Mesenchymal stem cell (in vitro differentiated cells and primary cell): ENCODE results near the gene CLDND1.

ENCODE experiments used
- DNase-seq: peaks from one replicate; pipeline ENCODE4 v3.0.0-alpha.2; 2013
- H2AFZ ChIP-seq: one replicate; pipeline ENCODE4 v1.6.1; 2013; ENCODE audit warnings: low read depth, mild to moderate bottlenecking, control low read depth, inconsistent platforms, low read length, moderate library complexity
- H2AK5ac ChIP-seq: 2 replicates; pipeline ENCODE4 v1.6.1; 2013; ENCODE audit warnings: low read length, moderate library complexity, mild to moderate bottlenecking, inconsistent platforms; ENCODE audit not compliant: severe bottlenecking
- H2BK120ac ChIP-seq: one replicate; pipeline ENCODE4 v1.6.1; 2013; ENCODE audit warnings: low read depth, mild to moderate bottlenecking, inconsistent platforms, low read length, moderate library complexity
- H2BK12ac ChIP-seq, 2 experiments: one replicate each; pipeline ENCODE4 v1.6.1; 2013; ENCODE audit warnings: inconsistent platforms in 2 of 2, low read length in 2 of 2, mild to moderate bottlenecking in 2 of 2, moderate library complexity in 2 of 2, control low read depth in 1 of 2
- H2BK15ac ChIP-seq: one replicate; pipeline ENCODE4 v1.6.1; 2013; ENCODE audit warnings: mild to moderate bottlenecking, low read depth, inconsistent platforms; ENCODE audit not compliant: poor library complexity, severe bottlenecking
- H2BK5ac ChIP-seq: 2 replicates; pipeline ENCODE4 v1.6.1; 2013; ENCODE audit warnings: low read depth, mild to moderate bottlenecking, low read length, control low read depth, inconsistent platforms; ENCODE audit not compliant: poor library complexity, severe bottlenecking
- H3K14ac ChIP-seq, 2 experiments: one replicate each; pipeline ENCODE4 v1.6.1; 2013; ENCODE audit warnings: inconsistent platforms in 2 of 2, low read length in 2 of 2, control low read depth in 1 of 2, mild to moderate bottlenecking in 1 of 2, moderate library complexity in 1 of 2
- H3K18ac ChIP-seq, 2 experiments: one replicate each; pipeline ENCODE4 v1.6.1; 2013; ENCODE audit warnings: inconsistent platforms in 2 of 2, low read length in 2 of 2, control low read depth in 1 of 2, low read depth in 1 of 2, mild to moderate bottlenecking in 1 of 2
- H3K23ac ChIP-seq, 2 experiments: one replicate each; pipeline ENCODE4 v1.6.1; 2013; ENCODE audit warnings: inconsistent platforms in 2 of 2, low read length in 2 of 2, mild to moderate bottlenecking in 2 of 2, moderate library complexity in 2 of 2, control low read depth in 1 of 2
- H3K27ac ChIP-seq: 2 replicates; pipeline ENCODE4 v1.5.1; 2013; ENCODE audit warnings: mild to moderate bottlenecking, moderate library complexity, low read length, control low read depth, inconsistent platforms; ENCODE audit not compliant: poor library complexity, severe bottlenecking
- H3K27me3 ChIP-seq, 2 experiments: 2 replicates each; pipeline versions ENCODE4 v1.6.1 to v1.7.0; 2013; ENCODE audit warnings: low read length in 2 of 2, mild to moderate bottlenecking in 2 of 2, moderate library complexity in 2 of 2, control low read depth in 1 of 2, inconsistent platforms in 1 of 2; ENCODE audit not compliant: control insufficient read depth in 1 of 2, insufficient read depth in 1 of 2
- H3K36me3 ChIP-seq, 2 experiments: 2 replicates each; pipeline versions ENCODE4 v1.6.1 to v1.7.0; 2013; ENCODE audit warnings: low read length in 2 of 2, control low read depth in 1 of 2, inconsistent platforms in 1 of 2, low read depth in 1 of 2, mild to moderate bottlenecking in 1 of 2; ENCODE audit not compliant: insufficient read depth in 2 of 2, control insufficient read depth in 1 of 2
- H3K4ac ChIP-seq, 2 experiments: one replicate each; pipeline ENCODE4 v1.6.1; 2013; ENCODE audit warnings: inconsistent platforms in 2 of 2, low read length in 2 of 2, mild to moderate bottlenecking in 2 of 2, moderate library complexity in 2 of 2, control low read depth in 1 of 2, low read depth in 1 of 2
- H3K4me1 ChIP-seq: 2 replicates; pipeline ENCODE4 v1.6.1; 2013; ENCODE audit warnings: low read depth, low read length, control low read depth; ENCODE audit not compliant: control insufficient read depth, insufficient read depth
- H3K4me2 ChIP-seq: 2 replicates; pipeline ENCODE4 v1.6.1; 2013; ENCODE audit warnings: low read length, mild to moderate bottlenecking, inconsistent platforms; ENCODE audit not compliant: poor library complexity, severe bottlenecking
- H3K4me3 ChIP-seq, 2 experiments: 2 replicates each; pipeline versions ENCODE4 v1.5.1 to v1.7.0; 2013; ENCODE audit warnings: low read length in 2 of 2, mild to moderate bottlenecking in 2 of 2, control low read depth in 1 of 2, low read depth in 1 of 2; ENCODE audit not compliant: insufficient read depth in 1 of 2
- H3K79me1 ChIP-seq: replicated peaks from 2 replicates; pipeline ENCODE4 v1.6.1; 2013; ENCODE audit warnings: mild to moderate bottlenecking, control low read depth, low read length, inconsistent platforms; ENCODE audit not compliant: poor library complexity, severe bottlenecking
- H3K9ac ChIP-seq: 2 replicates; pipeline ENCODE4 v1.7.0; 2013; ENCODE audit warnings: mild to moderate bottlenecking, low read length, moderate library complexity
- H3K9me3 ChIP-seq: 2 replicates; pipeline ENCODE4 v1.7.0; 2013; ENCODE audit warnings: mild to moderate bottlenecking, low read length; ENCODE audit not compliant: control insufficient read depth
- H4K8ac ChIP-seq: one replicate; pipeline ENCODE4 v1.6.1; 2013; ENCODE audit warnings: inconsistent platforms, mild to moderate bottlenecking, low read length, moderate library complexity
- H4K91ac ChIP-seq: one replicate; pipeline ENCODE4 v1.6.1; 2013; ENCODE audit warnings: mild to moderate bottlenecking, low read length, inconsistent platforms
- WGBS: methylation state at CpG from one replicate; pipeline ENCODE4 v1.1.7; 2013; ENCODE audit warnings: mixed read lengths; 5-methylcytosine and 5-hydroxymethylcytosine counted together

Gene CLDND1

DNA sequence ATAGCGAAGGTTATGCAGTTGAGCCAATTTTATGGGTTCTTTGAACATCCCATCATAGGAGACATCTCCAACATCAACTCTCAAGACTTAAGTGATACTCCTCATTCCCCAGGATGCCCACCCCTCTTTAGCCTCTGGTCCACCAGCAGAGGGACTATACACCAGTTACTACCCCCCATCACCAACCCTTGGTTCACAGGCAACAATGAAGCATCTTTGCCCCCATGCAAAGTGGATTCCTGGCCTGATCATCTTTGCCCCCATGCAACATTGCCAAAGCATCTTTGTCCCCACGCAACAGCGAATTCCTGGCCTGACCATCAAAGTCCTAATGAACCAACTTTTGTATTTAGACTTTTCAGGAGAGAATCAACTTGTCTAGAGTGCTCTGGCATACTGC, 28.1 kb upstream of the CLDND1 start:
- no peak overlapping the region for H3K14ac ChIP-seq
- H3K4me2 ChIP-seq = no peak overlapping the region
- no peak overlapping the region for H4K8ac ChIP-seq
- no peaks in the 10 kb centered on the region for H3K36me3 ChIP-seq
- no peak overlapping the region for H2BK12ac ChIP-seq
- no peak overlapping the region for H2BK5ac ChIP-seq
- no peak overlapping the region for H2AK5ac ChIP-seq
- no peak overlapping the region for H2BK120ac ChIP-seq
- H3K9me3 ChIP-seq = no peaks in the 10 kb centered on the region
- H3K27me3 ChIP-seq = peaks cover 6 to 21% of the 10 kb centered on the region in 2 experiments
- no peak overlapping the region for H3K18ac ChIP-seq
- DNase-seq = no peak
- H3K79me1 ChIP-seq = no peaks in the 10 kb centered on the region
- no peak overlapping the region for H3K4me3 ChIP-seq
- no peak overlapping the region for H4K91ac ChIP-seq
- H3K23ac ChIP-seq = no peak overlapping the region
- no peak overlapping the region for H3K4ac ChIP-seq
- no peak overlapping the region for H3K27ac ChIP-seq
- no peak overlapping the region for H2AFZ ChIP-seq
- no peaks in the 10 kb centered on the region for H3K4me1 ChIP-seq
- H2BK15ac ChIP-seq = no peak overlapping the region
- no peak overlapping the region for H3K9ac ChIP-seq
- WGBS = 91% methylated on average over 3 of the region's 3 CpGs

DNA sequence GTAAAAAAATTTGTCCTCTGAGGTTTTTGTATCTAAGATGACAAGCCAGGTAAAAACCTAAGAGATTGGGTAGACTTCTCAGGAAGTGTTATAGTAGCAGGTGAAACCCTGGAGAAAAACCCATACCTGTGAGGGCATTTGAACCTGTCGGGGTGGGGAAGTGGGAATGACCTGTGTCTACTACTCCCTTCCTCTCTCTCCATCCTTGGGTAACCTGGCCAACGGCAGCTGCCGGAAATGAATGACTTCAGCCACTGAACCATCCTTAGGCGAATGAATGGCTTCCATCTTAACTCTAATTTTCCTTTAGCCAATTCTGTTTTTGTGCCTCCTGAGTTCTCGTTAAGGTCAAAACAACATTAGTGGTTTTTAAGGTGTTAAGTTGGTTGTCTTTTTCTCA, 25.8 kb upstream of the CLDND1 start:
- no peak overlapping the region for H2BK5ac ChIP-seq
- H2BK12ac ChIP-seq = no peak overlapping the region
- H2AFZ ChIP-seq = no peak overlapping the region
- H3K4me1 ChIP-seq = no peaks in the 10 kb centered on the region
- H3K4ac ChIP-seq = no peak overlapping the region
- H3K27ac ChIP-seq = no peak overlapping the region
- WGBS = 71% methylated on average over 3 of the region's 5 CpGs
- no peak overlapping the region for H3K14ac ChIP-seq
- H3K18ac ChIP-seq = no peak overlapping the region
- no peak overlapping the region for H3K23ac ChIP-seq
- no peak overlapping the region for H2BK15ac ChIP-seq
- H2BK120ac ChIP-seq = no peak overlapping the region
- H3K79me1 ChIP-seq = no peaks in the 10 kb centered on the region
- no peak overlapping the region for H3K9ac ChIP-seq
- H4K8ac ChIP-seq = no peak overlapping the region
- H2AK5ac ChIP-seq = no peak overlapping the region
- no peak overlapping the region for H4K91ac ChIP-seq
- H3K4me3 ChIP-seq = no peak overlapping the region
- H3K27me3 ChIP-seq = peaks cover 6 to 21% of the 10 kb centered on the region in 2 experiments
- no peaks in the 10 kb centered on the region for H3K9me3 ChIP-seq
- no peaks in the 10 kb centered on the region for H3K36me3 ChIP-seq
- no peak for DNase-seq
- H3K4me2 ChIP-seq = no peak overlapping the region

DNA sequence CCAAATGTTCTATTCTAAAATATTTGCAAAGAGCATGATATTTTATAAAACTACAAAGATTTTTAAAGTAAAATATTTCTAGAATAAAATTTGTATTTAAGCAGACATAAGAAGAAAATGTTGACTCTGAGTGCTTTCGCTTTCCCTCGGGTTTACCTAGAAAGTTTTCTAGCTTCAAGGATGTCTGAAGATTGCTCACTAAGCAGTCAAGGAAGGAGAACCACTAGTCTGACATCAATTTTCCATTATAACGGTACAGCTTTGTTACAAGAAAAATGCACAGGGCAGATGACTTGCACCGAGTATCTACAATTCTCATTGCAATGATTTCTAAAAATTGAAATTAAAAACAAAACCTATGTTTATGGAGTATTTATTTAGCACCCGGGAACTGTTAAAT, 23.2 kb upstream of the CLDND1 start:
- no peaks in the 10 kb centered on the region for H3K9me3 ChIP-seq
- H3K27ac ChIP-seq = no peak overlapping the region
- no peak overlapping the region for H2BK5ac ChIP-seq
- WGBS = 98% methylated on average over 3 of the region's 5 CpGs
- H3K36me3 ChIP-seq = no peaks in the 10 kb centered on the region
- no peak overlapping the region for H2BK120ac ChIP-seq
- H2BK15ac ChIP-seq = no peak overlapping the region
- H2BK12ac ChIP-seq = no peak overlapping the region
- H3K4me3 ChIP-seq = no peak overlapping the region
- H3K4ac ChIP-seq = no peak overlapping the region
- no peak overlapping the region for H4K91ac ChIP-seq
- no peak overlapping the region for H3K4me2 ChIP-seq
- peaks cover 6 to 14% of the 10 kb centered on the region in 2 experiments for H3K27me3 ChIP-seq
- no peaks in the 10 kb centered on the region for H3K79me1 ChIP-seq
- no peak overlapping the region for H2AK5ac ChIP-seq
- no peak overlapping the region for H4K8ac ChIP-seq
- no peak overlapping the region for H3K23ac ChIP-seq
- DNase-seq = no peak
- no peak overlapping the region for H2AFZ ChIP-seq
- peaks cover 2% of the 10 kb centered on the region for H3K4me1 ChIP-seq
- H3K18ac ChIP-seq = no peak overlapping the region
- no peak overlapping the region for H3K14ac ChIP-seq
- no peak overlapping the region for H3K9ac ChIP-seq

DNA sequence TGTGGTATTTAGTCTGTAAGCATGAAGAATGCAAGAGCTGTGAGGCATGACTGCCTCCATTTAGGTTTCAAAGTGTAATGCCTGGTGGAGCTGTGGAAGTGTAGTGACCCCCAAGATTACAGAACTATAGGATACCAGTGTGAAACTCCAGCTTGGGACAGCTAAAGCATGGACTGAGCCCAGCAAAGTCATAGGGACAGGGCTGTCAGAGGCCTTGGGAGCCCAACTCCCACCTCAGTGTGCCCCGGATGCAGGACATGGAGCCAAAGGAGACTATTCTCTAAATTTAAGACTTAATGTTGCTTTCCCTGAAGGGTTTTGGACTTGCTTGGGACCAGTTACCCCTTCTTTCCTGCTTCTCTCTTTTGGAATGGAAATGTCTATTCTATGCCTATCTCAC, 19.9 kb upstream of the CLDND1 start:
- WGBS = 100% methylated on average over 1 of the region's 1 CpG

More for the DNA sequence above, 19.9 kb upstream of the CLDND1 start:
- Histone ChIP-seq H3K79me1 (no peaks in the 10 kb centered on the region), H3K27ac (no peak overlapping the region), H3K4me2 (no peak overlapping the region), H3K14ac (no peak overlapping the region), H3K27me3 (no peaks in the 10 kb centered on the region), H2AFZ (no peak overlapping the region), H4K91ac (no peak overlapping the region), H3K4me3 (no peak overlapping the region), H3K4ac (no peak overlapping the region), H2BK5ac (no peak overlapping the region), H3K36me3 (no peaks in the 10 kb centered on the region), H3K18ac (no peak overlapping the region), H4K8ac (no peak overlapping the region), H3K9ac (no peak overlapping the region), H3K9me3 (no peaks in the 10 kb centered on the region), H3K23ac (no peak overlapping the region), H2BK15ac (no peak overlapping the region), H2BK12ac (no peak overlapping the region), H2BK120ac (no peak overlapping the region), H2AK5ac (no peak overlapping the region), H3K4me1 (peaks cover 2% of the 10 kb centered on the region)
- DNase-seq = no peak
